Iris pigment epithelial cell (primary cell): Measurements from ENCODE around the gene CSH1.
"Not testable (repeated sequence)": the region's sequence is repeated elsewhere in the genome, so short reads cannot be mapped to it uniquely, and the experiment has no call there.

ENCODE experiments used
- DNase-seq: peaks from one replicate; pipeline ENCODE4 v3.0.0-alpha.2; 2011; ENCODE audit warnings: low read depth

The CSH1 gene

GRCh38 chr17:63869491-63870291, 26.7 kb downstream of the CSH1 start:
- DNase-seq = peak; percentile 33

- not testable (repeated sequence) for DNase-seq
Observed at GRCh38 chr17:63866625-63867024, 29.7 kb downstream of the CSH1 start.

- no peak for DNase-seq
Observed at GRCh38 chr17:63859257-63859656, 37.1 kb downstream of the CSH1 start.

- DNase-seq = not testable (repeated sequence)
Observed at GRCh38 chr17:63856425-63856824, 39.9 kb downstream of the CSH1 start.

GRCh38 chr17:63855185-63855584, 41.2 kb downstream of the CSH1 start:
- DNase-seq = no peak

GRCh38 chr17:63854709-63855108, 41.7 kb downstream of the CSH1 start:
- no peak for DNase-seq

- no peak for DNase-seq
Observed at GRCh38 chr17:63853260-63853659, 43.1 kb downstream of the CSH1 start.

- no peak for DNase-seq
Observed at GRCh38 chr17:63850401-63850800, 46.0 kb downstream of the CSH1 start.

GRCh38 chr17:63848834-63849689, 47.3 kb downstream of the CSH1 start:
- peak; percentile 85 for DNase-seq

GRCh38 chr17:63847525-63848249, 48.7 kb downstream of the CSH1 start:
- DNase-seq = no peak

- DNase-seq = no peak
Observed at GRCh38 chr17:63845509-63845908, 50.9 kb downstream of the CSH1 start.
